Panc1 (cell line): ENCODE results near the gene TRIM60. TPM values are rescaled to one million over a fixed set of nuclear protein-coding genes. Genes with fewer than 3 reads are reported as not detected.

ENCODE experiments used
- ATAC-seq: fragments of 200-7000 bp; cut with Tn5 transposase; 2 replicates; pipeline ENCODE4 v1.9.1; 2020; ENCODE audit warnings: mild to moderate bottlenecking, moderate library complexity
- BruUV-seq: library from RNA; stranded (reverse); fragments of 400-500 nt; replicated peaks from 2 replicates; lab custom pipeline; 2021; lab: Mats Ljungman, UMichigan
- CTCF ChIA-PET: fragments of 300-600 bp; sonication (Branson Sonifier 250); formaldehyde crosslinking; loops from one replicate; lab custom pipeline; 2022; ENCODE audit warnings: antibody characterized with exemption; lab: Charles Lee
- POLR2A ChIA-PET: fragments of 300-600 bp; sonication (Branson Sonifier 250); formaldehyde crosslinking; loops from one replicate; lab custom pipeline; 2022; ENCODE audit warnings: antibody characterized with exemption; lab: Charles Lee
- DNase-seq: peaks from one replicate; pipeline ENCODE4 v3.0.0-alpha.2; 2010; ENCODE audit warnings: low read depth, low spot score
- H3K27ac ChIP-seq: 2 replicates; pipeline ENCODE4 v1.5.1; 2011; ENCODE audit warnings: mild to moderate bottlenecking, low read length, inconsistent platforms
- H3K27me3 ChIP-seq: fragments of 200-500 bp; sonication (Bioruptor generic); 2 replicates; pipeline ENCODE4 v1.6.0; 2014; ENCODE audit warnings: low read length, inconsistent platforms; ENCODE audit not compliant: control insufficient read depth, insufficient read depth
- H3K36me3 ChIP-seq: fragments of 200-500 bp; sonication (Bioruptor generic); 2 replicates; pipeline ENCODE4 v1.5.1; 2014; ENCODE audit warnings: inconsistent platforms, mild to moderate bottlenecking, low read length, moderate library complexity; ENCODE audit not compliant: control insufficient read depth, insufficient read depth
- H3K4me1 ChIP-seq: 2 replicates; pipeline ENCODE4 v1.5.1; 2011; ENCODE audit warnings: inconsistent platforms, mild to moderate bottlenecking, low read length, moderate library complexity; ENCODE audit not compliant: control insufficient read depth, insufficient read depth
- H3K4me3 ChIP-seq, 2 experiments: 2 replicates each; pipeline ENCODE4 v1.5.1; 2011 to 2012; ENCODE audit warnings: low read depth in 2 of 2, low read length in 2 of 2, mild to moderate bottlenecking in 2 of 2, inconsistent platforms in 1 of 2, moderate library complexity in 1 of 2
- H3K9me3 ChIP-seq: fragments of 200-500 bp; sonication (Bioruptor generic); 2 replicates; pipeline ENCODE4 v1.5.1; 2014; ENCODE audit warnings: low read depth, mild to moderate bottlenecking, inconsistent platforms, low read length, moderate library complexity; ENCODE audit not compliant: control insufficient read depth, insufficient read depth
- POLR2AphosphoS5 ChIP-seq: IDR thresholded peaks from 2 replicates; pipeline ENCODE4 v1.6.1; 2012; ENCODE audit warnings: mild to moderate bottlenecking, low read depth, low read length, moderate library complexity
- SIN3A ChIP-seq: IDR thresholded peaks from 2 replicates; pipeline ENCODE4 v1.6.1; 2012; ENCODE audit warnings: low read depth, mild to moderate bottlenecking, low read length, moderate library complexity, borderline replicate concordance; ENCODE audit not compliant: insufficient read depth
- TCF7L2 ChIP-seq: IDR thresholded peaks from 2 replicates; pipeline ENCODE4 v1.6.1; 2011; ENCODE audit warnings: mild to moderate bottlenecking, low read depth, low read length, inconsistent platforms
- in situ Hi-C: cut with HindIII; loops from 2 replicates; pipeline ENCODE4 v1.10.0; 2016; ENCODE audit warnings: low sequenced_read_pairs, low pct_unique_long_range_greater_than_20kb
- intact Hi-C: fragments of 100-400 bp; cut with micrococcal nuclease; formaldehyde crosslinking; loops from one replicate; pipeline ENCODE4 v1.10.0; 2022; ENCODE audit not compliant: unreplicated experiment
- total RNA-seq: library from RNA; stranded (reverse); gene quantifications from one replicate; pipeline ENCODE4 v1.2.1, GENCODE V29; 2021; ENCODE audit not compliant: unreplicated experiment
- TF ChIP-seq, protein P1 (sequence below), 2 experiments: IDR thresholded peaks; 2 replicates each; pipeline ENCODE4 v1.6.1; 2011 to 2012; ENCODE audit warnings: low read depth in 2 of 2, control low read depth in 1 of 2, low read length in 1 of 2, mild to moderate bottlenecking in 1 of 2, moderate library complexity in 1 of 2; ENCODE audit not compliant: insufficient read depth in 1 of 2
- TF ChIP-seq, protein P2 (sequence below): fragments of 450-650 bp; IDR thresholded peaks from 2 replicates; pipeline ENCODE4 v1.5.1; 2017; ENCODE audit warnings: mild to moderate bottlenecking

TRIM60 gene
- total RNA-seq, 1 experiment from 2014 or later: not detected

DNA sequence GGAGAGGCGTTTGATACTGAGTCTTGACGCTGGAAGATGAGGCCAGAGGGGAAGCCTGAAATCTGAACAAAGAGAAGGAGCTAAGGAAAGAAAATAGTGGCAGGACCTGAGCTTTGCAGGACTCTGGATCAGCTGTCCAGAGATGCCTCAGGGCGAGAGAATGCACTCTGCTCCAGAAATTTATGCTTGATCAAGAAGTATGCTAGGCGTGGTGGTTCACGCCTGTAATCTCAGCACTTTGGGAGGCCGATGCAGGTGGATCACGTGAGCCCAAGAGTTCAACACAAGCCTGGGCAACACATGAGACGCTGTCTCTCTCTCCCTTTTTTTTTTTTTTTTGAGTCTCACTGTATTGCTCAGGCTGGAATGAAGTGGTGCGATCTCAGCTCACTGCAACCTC is 23.8 kb downstream of the TRIM60 start:
- intact Hi-C loops (no loop called here), in situ Hi-C loops (no loop called here)
- CTCF ChIA-PET: no interaction called here
- ATAC-seq (no peak), DNase-seq (no peak)
- Histone ChIP-seq H3K4me1 (no peaks in the 10 kb centered on the region), H3K36me3 (no peaks in the 10 kb centered on the region), H3K27ac (no peak overlapping the region), H3K9me3 (no peaks in the 10 kb centered on the region), H3K27me3 (no peaks in the 10 kb centered on the region), H3K4me3 (no peak overlapping the region)
- TF ChIP-seq SIN3A (no peak), POLR2AphosphoS5 (no peak), TCF7L2 (no peak)
- TF ChIP-seq, protein P1, sequence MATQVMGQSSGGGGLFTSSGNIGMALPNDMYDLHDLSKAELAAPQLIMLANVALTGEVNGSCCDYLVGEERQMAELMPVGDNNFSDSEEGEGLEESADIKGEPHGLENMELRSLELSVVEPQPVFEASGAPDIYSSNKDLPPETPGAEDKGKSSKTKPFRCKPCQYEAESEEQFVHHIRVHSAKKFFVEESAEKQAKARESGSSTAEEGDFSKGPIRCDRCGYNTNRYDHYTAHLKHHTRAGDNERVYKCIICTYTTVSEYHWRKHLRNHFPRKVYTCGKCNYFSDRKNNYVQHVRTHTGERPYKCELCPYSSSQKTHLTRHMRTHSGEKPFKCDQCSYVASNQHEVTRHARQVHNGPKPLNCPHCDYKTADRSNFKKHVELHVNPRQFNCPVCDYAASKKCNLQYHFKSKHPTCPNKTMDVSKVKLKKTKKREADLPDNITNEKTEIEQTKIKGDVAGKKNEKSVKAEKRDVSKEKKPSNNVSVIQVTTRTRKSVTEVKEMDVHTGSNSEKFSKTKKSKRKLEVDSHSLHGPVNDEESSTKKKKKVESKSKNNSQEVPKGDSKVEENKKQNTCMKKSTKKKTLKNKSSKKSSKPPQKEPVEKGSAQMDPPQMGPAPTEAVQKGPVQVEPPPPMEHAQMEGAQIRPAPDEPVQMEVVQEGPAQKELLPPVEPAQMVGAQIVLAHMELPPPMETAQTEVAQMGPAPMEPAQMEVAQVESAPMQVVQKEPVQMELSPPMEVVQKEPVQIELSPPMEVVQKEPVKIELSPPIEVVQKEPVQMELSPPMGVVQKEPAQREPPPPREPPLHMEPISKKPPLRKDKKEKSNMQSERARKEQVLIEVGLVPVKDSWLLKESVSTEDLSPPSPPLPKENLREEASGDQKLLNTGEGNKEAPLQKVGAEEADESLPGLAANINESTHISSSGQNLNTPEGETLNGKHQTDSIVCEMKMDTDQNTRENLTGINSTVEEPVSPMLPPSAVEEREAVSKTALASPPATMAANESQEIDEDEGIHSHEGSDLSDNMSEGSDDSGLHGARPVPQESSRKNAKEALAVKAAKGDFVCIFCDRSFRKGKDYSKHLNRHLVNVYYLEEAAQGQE (IDR thresholded peaks at IDR 0.05; ENCODE audit: insufficient read depth in 1 of 2, low read depth in 2 of 2, low read length in 1 of 2): no peak
- TF ChIP-seq, protein P2, sequence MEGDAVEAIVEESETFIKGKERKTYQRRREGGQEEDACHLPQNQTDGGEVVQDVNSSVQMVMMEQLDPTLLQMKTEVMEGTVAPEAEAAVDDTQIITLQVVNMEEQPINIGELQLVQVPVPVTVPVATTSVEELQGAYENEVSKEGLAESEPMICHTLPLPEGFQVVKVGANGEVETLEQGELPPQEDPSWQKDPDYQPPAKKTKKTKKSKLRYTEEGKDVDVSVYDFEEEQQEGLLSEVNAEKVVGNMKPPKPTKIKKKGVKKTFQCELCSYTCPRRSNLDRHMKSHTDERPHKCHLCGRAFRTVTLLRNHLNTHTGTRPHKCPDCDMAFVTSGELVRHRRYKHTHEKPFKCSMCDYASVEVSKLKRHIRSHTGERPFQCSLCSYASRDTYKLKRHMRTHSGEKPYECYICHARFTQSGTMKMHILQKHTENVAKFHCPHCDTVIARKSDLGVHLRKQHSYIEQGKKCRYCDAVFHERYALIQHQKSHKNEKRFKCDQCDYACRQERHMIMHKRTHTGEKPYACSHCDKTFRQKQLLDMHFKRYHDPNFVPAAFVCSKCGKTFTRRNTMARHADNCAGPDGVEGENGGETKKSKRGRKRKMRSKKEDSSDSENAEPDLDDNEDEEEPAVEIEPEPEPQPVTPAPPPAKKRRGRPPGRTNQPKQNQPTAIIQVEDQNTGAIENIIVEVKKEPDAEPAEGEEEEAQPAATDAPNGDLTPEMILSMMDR: no peak
- POLR2A ChIA-PET: no interaction called here
- no TSS peak for BruUV-seq

DNA sequence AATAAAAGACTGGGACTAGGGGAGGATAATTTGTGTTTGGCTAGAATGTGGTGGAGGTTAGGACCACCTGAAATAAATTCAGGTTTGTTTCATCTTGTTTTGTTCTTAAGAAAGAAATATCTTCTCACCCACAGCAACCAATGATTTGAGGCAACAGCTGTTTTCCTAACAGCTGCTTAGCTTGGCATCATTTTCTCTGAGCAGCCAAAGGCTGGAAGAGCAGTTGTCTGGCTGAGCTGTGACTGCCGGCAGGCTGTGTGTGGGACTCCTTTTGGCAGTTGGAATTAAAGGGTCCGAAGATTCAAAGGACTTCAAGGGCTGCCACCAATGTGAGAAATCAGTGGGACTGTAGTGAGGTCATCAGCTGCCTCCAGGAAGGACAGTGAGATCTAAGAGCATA is 26.9 kb downstream of the TRIM60 start:
- Histone ChIP-seq H3K27me3 (no peaks in the 10 kb centered on the region), H3K36me3 (no peaks in the 10 kb centered on the region), H3K4me1 (no peaks in the 10 kb centered on the region), H3K9me3 (no peaks in the 10 kb centered on the region), H3K27ac (no peak overlapping the region), H3K4me3 (no peak overlapping the region)
- ChIA-PET POLR2A (no interaction called here), CTCF (no interaction called here)
- ATAC-seq (no peak), DNase-seq (no peak)
- TF ChIP-seq, protein P1 (IDR thresholded peaks at IDR 0.05; ENCODE audit: insufficient read depth in 1 of 2, low read depth in 2 of 2, low read length in 1 of 2): no peak
- TF ChIP-seq TCF7L2 (no peak), POLR2AphosphoS5 (no peak), SIN3A (no peak)
- TF ChIP-seq, protein P2: no peak
- BruUV-seq: no TSS peak
- in situ Hi-C loops (no loop called here), intact Hi-C loops (no loop called here)
